PC-3 (cell line): ENCODE results near the gene HOXC5. TPM values are rescaled to one million over a fixed set of nuclear protein-coding genes. Genes with fewer than 3 reads are reported as not detected.

Experiments
- ATAC-seq: fragments of 200-7000 bp; cut with Tn5 transposase; 2 replicates; pipeline ENCODE4 v1.9.1; 2020; ENCODE audit warnings: mild to moderate bottlenecking, moderate library complexity
- BruUV-seq: library from RNA; stranded (reverse); fragments of 400-500 nt; replicated peaks from 2 replicates; lab custom pipeline; 2021; lab: Mats Ljungman, UMichigan
- CTCF ChIA-PET: fragments of 300-600 bp; sonication (Branson Sonifier 250); formaldehyde crosslinking; loops from one replicate; lab custom pipeline; 2022; ENCODE audit warnings: antibody characterized with exemption; lab: Charles Lee
- POLR2A ChIA-PET: fragments of 300-600 bp; sonication (Branson Sonifier 250); formaldehyde crosslinking; loops from one replicate; lab custom pipeline; 2022; ENCODE audit warnings: antibody characterized with exemption; ENCODE audit not compliant: unreplicated experiment; lab: Charles Lee
- DNase-seq: peaks from one replicate; pipeline ENCODE4 v3.0.0-alpha.2; 2015
- H2AFZ ChIP-seq: fragments of 300-600 bp; sonication (generic); 2 replicates; pipeline ENCODE4 v1.6.0; 2016; ENCODE audit warnings: antibody characterized with exemption, low read length
- H3F3A ChIP-seq: fragments of 300-600 bp; sonication (generic); one replicate; pipeline ENCODE4 v1.6.0; 2017; ENCODE audit warnings: antibody characterized with exemption, low read length, control low read depth, mild to moderate bottlenecking; ENCODE audit not compliant: unreplicated experiment
- H3K27ac ChIP-seq: fragments of 300-600 bp; sonication (generic); 2 replicates; pipeline ENCODE4 v1.5.1; 2016; ENCODE audit warnings: mild to moderate bottlenecking, low read length
- H3K27me3 ChIP-seq: fragments of 300-600 bp; sonication (generic); 2 replicates; pipeline ENCODE4 v1.6.1; 2016; ENCODE audit warnings: low read length, mixed read lengths
- H3K36me3 ChIP-seq: fragments of 300-600 bp; sonication (generic); 2 replicates; pipeline ENCODE4 v1.6.1; 2016; ENCODE audit warnings: low read depth, mixed run types, low read length, mixed read lengths
- H3K4me1 ChIP-seq: fragments of 300-600 bp; sonication (generic); 2 replicates; pipeline ENCODE4 v1.5.1; 2016; ENCODE audit warnings: low read length; ENCODE audit not compliant: insufficient read depth
- H3K4me2 ChIP-seq: fragments of 300-600 bp; sonication (generic); 2 replicates; pipeline ENCODE4 v1.6.0; 2016; ENCODE audit warnings: low read length
- H3K4me3 ChIP-seq: fragments of 300-600 bp; sonication (generic); 2 replicates; pipeline ENCODE4 v1.5.1; 2016; ENCODE audit warnings: mild to moderate bottlenecking, low read length, mixed read lengths
- H3K79me2 ChIP-seq: fragments of 300-600 bp; sonication (generic); 2 replicates; pipeline ENCODE4 v1.6.1; 2017; ENCODE audit warnings: low read length, mixed read lengths
- H3K9ac ChIP-seq: fragments of 300-600 bp; sonication (generic); 2 replicates; pipeline ENCODE4 v1.6.0; 2016; ENCODE audit warnings: mild to moderate bottlenecking, low read length
- H3K9me2 ChIP-seq: fragments of 300-600 bp; sonication (generic); replicated peaks from 2 replicates; pipeline ENCODE4 v1.6.1; 2016; ENCODE audit warnings: mixed run types, low read length, mixed read lengths
- H3K9me3 ChIP-seq: fragments of 300-600 bp; sonication (generic); 2 replicates; pipeline ENCODE4 v1.6.1; 2016; ENCODE audit warnings: low read length, mixed read lengths
- H4K20me1 ChIP-seq: fragments of 300-600 bp; sonication (generic); 2 replicates; pipeline ENCODE4 v1.6.1; 2016; ENCODE audit warnings: low read length, mixed read lengths
- EZH2 ChIP-seq: fragments of 300-600 bp; sonication (generic); IDR thresholded peaks from one replicate; pipeline ENCODE4 v1.6.1; 2017; ENCODE audit warnings: antibody characterized with exemption, mild to moderate bottlenecking, low read length; ENCODE audit not compliant: unreplicated experiment
- EZH2phosphoT487 ChIP-seq: fragments of 300-600 bp; sonication (generic); IDR thresholded peaks from 2 replicates; pipeline ENCODE4 v1.6.1; 2018; ENCODE audit warnings: mild to moderate bottlenecking, antibody characterized with exemption, low read length, borderline replicate concordance
- intact Hi-C: fragments of 100-400 bp; cut with micrococcal nuclease; formaldehyde crosslinking; loops from 2 replicates; pipeline ENCODE4 v1.9.0; 2023
- total RNA-seq: library from RNA; depleted of rRNA; stranded (reverse); fragments of >200 nt; gene quantifications from 2 replicates; pipeline ENCODE4 v1.2.3, GENCODE V29; 2014
- TF ChIP-seq, protein P1 (sequence below): fragments of 300-600 bp; sonication (generic); conservative IDR thresholded peaks from 2 replicates; pipeline ENCODE4 v1.5.1; 2017; ENCODE audit warnings: antibody characterized with exemption, low read depth, mild to moderate bottlenecking, low read length

HOXC5 gene
- total RNA-seq, 1 experiment from 2014 or later = 0.26 TPM

DNA sequence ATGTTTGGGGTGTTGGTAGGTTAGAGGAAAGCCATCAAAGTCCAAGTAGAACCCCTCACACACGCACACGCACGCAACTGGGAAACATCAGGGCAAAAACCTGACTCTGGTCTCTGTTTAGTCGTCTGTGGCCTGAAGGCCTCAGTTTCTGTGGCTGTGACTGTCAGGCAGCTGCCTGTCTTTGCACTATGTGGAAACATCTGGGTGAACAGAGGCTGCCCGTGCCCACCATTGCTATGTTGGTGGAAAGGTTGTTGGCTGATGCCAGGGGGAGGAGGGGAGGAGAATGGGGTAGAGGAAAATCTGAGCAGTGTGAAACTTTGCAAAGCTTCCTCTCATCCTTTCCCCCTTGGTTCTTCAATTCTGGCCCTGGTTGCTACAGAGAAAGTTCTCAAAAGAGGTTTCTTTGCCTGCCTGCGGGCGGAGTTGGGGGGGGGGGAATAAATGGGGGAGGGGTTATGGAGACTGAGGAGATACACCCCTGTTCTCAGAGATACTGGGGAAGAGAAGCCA lies 40.4 kb upstream of the HOXC5 start:
- BruUV-seq = no TSS peak
- H3K27ac ChIP-seq = no peak overlapping the region

DNA sequence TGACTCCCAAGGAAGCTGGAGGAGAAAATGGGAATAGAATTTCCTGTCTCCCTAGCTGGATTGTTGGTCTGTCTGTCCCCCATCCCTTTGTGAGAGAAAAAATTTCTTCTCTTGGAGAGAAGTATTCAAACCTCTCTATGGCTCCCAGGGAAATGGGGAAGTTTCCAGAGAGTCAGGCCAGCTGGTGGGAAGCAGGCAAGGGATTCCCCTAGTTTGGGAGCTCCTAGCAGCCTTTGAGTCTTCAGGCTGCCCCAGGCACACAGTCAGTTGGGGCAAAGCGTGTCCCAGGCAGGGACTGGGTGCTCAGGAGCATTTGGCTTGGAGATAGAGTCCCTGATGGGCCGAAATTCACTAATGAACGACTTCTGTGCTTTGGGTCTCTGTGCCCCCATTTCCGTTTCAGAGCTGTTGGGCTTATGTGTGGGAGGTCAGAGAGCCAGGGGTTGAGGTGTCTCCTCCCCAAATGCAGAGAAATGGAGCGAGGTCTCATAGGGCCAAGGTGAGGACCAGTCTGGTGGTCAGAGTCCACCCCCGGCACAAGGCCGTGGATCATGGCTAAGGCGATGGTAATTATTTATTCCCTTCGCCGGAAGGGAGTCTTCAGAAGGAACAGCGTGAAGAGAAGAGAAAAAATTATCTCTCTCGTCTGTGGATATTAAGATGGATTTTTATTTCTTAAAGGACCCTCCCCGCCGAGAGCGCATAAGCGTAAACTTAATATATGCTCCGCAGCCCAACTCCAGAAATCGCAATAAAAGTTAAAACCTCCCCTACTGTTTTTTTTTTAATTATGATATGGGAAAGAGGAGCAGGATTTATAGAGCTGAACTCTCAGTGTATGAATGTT lies 39.5 kb upstream of the HOXC5 start:
- intact Hi-C loops = no loop called here
- no TSS peak for BruUV-seq
- no peaks in the 10 kb centered on the region for H3K36me3 ChIP-seq
- H2AFZ ChIP-seq = no peak overlapping the region
- no peak for DNase-seq
- H3F3A ChIP-seq = no peaks in the 10 kb centered on the region
- H4K20me1 ChIP-seq = no peaks in the 10 kb centered on the region
- no peak overlapping the region for H3K9ac ChIP-seq
- ChIA-PET POLR2A (no interaction called here), CTCF (interaction anchor here (0.5 kb wide), 1 partner anchor 208 kb away, joined by 4 read pairs; no protein-coding TSS in a partner anchor)
- ATAC-seq = no peak
- peaks cover 77% of the 10 kb centered on the region for H3K79me2 ChIP-seq
- no peaks in the 10 kb centered on the region for H3K9me3 ChIP-seq
- peaks cover 49% of the 10 kb centered on the region for H3K4me1 ChIP-seq
- H3K4me3 ChIP-seq = no peak overlapping the region
- TF ChIP-seq EZH2phosphoT487 = no peak
- TF ChIP-seq, protein P1, sequence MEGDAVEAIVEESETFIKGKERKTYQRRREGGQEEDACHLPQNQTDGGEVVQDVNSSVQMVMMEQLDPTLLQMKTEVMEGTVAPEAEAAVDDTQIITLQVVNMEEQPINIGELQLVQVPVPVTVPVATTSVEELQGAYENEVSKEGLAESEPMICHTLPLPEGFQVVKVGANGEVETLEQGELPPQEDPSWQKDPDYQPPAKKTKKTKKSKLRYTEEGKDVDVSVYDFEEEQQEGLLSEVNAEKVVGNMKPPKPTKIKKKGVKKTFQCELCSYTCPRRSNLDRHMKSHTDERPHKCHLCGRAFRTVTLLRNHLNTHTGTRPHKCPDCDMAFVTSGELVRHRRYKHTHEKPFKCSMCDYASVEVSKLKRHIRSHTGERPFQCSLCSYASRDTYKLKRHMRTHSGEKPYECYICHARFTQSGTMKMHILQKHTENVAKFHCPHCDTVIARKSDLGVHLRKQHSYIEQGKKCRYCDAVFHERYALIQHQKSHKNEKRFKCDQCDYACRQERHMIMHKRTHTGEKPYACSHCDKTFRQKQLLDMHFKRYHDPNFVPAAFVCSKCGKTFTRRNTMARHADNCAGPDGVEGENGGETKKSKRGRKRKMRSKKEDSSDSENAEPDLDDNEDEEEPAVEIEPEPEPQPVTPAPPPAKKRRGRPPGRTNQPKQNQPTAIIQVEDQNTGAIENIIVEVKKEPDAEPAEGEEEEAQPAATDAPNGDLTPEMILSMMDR = no peak
- TF ChIP-seq EZH2 = no peak
- no peaks in the 10 kb centered on the region for H3K9me2 ChIP-seq
- no peak overlapping the region for H3K4me2 ChIP-seq
- H3K27me3 ChIP-seq = no peaks in the 10 kb centered on the region
- no peak overlapping the region for H3K27ac ChIP-seq

More for the DNA sequence above, 40.4 kb upstream of the HOXC5 start:
- intact Hi-C loops = no loop called here
- POLR2A ChIA-PET = no interaction called here
- H3K9ac ChIP-seq = no peak overlapping the region
- H3K9me2 ChIP-seq = no peaks in the 10 kb centered on the region
- no peak overlapping the region for H2AFZ ChIP-seq
- ATAC-seq (no peak), DNase-seq (no peak)
- H3K9me3 ChIP-seq = no peaks in the 10 kb centered on the region
- CTCF ChIA-PET = interaction anchor here (0.5 kb wide), 1 partner anchor 207 kb away, joined by 4 read pairs; no protein-coding TSS in a partner anchor
- H3F3A ChIP-seq = no peaks in the 10 kb centered on the region
- H3K36me3 ChIP-seq = no peaks in the 10 kb centered on the region
- H3K4me2 ChIP-seq = peak overlapping the region; percentile 96
- no peak for TF ChIP-seq EZH2phosphoT487
- TF ChIP-seq EZH2 = no peak
- TF ChIP-seq, protein P1 = no peak
- H3K27me3 ChIP-seq = no peaks in the 10 kb centered on the region
- H3K4me1 ChIP-seq = peaks cover 51% of the 10 kb centered on the region
- peaks cover 68% of the 10 kb centered on the region for H3K79me2 ChIP-seq
- no peaks in the 10 kb centered on the region for H4K20me1 ChIP-seq
- H3K4me3 ChIP-seq = no peak overlapping the region

DNA sequence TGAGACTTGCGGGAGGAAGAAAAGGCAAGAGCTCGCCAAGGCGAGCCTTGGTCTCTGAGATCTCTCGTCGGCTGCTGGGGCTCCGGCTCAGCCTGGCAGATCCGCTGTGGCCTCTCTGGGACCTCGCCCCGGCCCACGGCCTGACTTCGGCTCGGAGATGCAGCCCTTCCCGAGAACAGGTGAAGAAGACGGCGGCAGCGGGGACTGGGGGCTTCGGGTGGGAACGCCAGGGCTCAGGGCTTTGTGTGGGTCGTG lies 38.9 kb upstream of the HOXC5 start:
- intact Hi-C loops = no loop called here
- H3F3A ChIP-seq = no peaks in the 10 kb centered on the region
- no peak overlapping the region for H3K4me3 ChIP-seq
- H2AFZ ChIP-seq = no peak overlapping the region
- H3K27ac ChIP-seq = no peak overlapping the region
- no peak for DNase-seq
- H3K4me2 ChIP-seq = no peak overlapping the region
- H3K9me3 ChIP-seq = no peaks in the 10 kb centered on the region
- no peaks in the 10 kb centered on the region for H3K27me3 ChIP-seq
- TF ChIP-seq, protein P1 = no peak
- TF ChIP-seq EZH2phosphoT487 = no peak
- TF ChIP-seq EZH2 = no peak
- ChIA-PET CTCF (no interaction called here), POLR2A (no interaction called here)
- H3K4me1 ChIP-seq = peaks cover 47% of the 10 kb centered on the region
- no peak overlapping the region for H3K9ac ChIP-seq
- H3K36me3 ChIP-seq = no peaks in the 10 kb centered on the region
- ATAC-seq = no peak
- H3K9me2 ChIP-seq = no peaks in the 10 kb centered on the region
- peaks cover 78% of the 10 kb centered on the region for H3K79me2 ChIP-seq
- no TSS peak for BruUV-seq
- no peaks in the 10 kb centered on the region for H4K20me1 ChIP-seq
